GM21528 (cell line): Measurements from ENCODE around the gene ALDOA.
"Not testable (repeated sequence)": the region's sequence is repeated elsewhere in the genome, so short reads cannot be mapped to it uniquely, and the experiment has no call there.

Experiments
- ATAC-seq: cut with Tn5 transposase; IDR thresholded peaks from one replicate; pipeline ENCODE4 v1.9.1; 2021; ENCODE audit warnings: mild to moderate bottlenecking, moderate library complexity; ENCODE audit not compliant: unreplicated experiment, low FRiP score

ALDOA gene

DNA sequence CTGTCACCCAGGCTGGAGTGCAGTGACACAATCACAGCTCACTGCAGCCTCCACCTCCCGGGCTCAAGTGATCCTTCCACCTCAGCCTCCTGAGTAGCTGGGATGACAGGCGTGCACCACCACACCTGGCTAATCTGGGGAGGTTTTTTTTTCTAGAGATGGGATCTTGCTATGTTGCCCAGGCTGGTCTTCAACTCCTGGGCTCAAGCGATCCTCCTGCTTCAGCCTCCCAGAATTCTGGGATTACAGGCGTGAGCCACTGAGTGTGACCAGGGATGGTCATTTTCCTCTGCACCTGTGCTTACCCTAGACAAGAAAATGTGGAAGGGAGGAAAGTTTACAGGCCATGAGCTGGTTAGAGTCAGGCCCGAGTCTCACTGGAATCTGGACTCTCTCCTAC, 24.9 kb upstream of the ALDOA start:
- ATAC-seq = not testable (repeated sequence)

DNA sequence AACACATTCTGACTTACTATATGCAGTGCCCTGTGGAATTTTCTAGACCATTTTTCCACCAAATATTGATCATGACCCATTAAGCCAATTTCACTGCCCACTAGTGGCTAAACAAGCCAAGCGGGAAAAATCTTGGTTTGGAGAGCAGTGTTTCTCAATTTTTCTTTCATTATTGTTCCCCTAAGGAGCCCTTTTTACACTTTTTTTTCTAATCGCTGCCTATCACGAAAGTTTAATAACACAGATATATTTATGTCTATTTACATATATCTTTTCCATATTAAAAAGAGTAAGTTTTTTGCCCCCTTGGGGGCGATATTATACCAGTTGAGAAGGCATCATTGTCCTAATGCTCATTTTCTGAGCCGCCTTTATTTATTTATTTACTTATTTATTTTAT, 23.7 kb upstream of the ALDOA start:
- no peak for ATAC-seq

DNA sequence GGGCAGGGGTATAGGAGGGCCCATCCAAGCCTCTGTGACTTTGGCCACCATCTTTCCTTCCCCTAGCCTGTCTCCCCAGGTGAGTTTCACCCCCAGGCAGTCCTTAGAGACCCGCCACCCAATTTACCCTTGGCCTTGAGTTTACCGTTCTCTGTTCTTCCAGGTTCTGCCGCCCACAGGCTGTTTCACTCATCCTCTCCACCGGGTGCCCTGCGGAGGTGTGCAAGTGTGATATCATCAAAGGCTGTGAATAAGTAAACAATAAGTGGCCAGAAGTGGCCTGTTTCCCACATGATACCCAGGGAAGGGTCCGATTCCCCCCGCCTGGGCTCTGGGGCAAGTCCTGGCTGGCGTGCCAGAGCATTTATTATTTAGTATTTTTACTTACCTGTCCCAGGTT, 19.4 kb upstream of the ALDOA start:
- ATAC-seq = no peak

DNA sequence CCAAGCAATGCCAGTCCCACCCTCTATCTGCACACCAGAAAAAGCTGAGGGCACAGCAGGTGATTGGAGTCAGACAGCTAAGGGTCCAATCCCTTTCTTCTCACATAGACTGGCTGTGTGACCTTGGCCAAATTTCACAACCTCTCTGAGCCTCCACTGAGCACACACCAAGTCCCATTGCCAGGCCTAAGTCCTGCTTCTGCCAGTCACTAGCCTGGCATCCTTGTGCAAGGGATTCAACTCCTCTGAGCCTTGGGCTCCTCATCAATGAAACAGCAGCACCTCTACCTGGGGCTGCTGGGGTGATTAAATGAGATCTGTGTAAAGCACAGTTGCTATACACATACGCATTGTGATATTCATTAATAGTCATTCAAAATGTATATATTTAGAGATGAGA, 19.0 kb upstream of the ALDOA start:
- no peak for ATAC-seq

DNA sequence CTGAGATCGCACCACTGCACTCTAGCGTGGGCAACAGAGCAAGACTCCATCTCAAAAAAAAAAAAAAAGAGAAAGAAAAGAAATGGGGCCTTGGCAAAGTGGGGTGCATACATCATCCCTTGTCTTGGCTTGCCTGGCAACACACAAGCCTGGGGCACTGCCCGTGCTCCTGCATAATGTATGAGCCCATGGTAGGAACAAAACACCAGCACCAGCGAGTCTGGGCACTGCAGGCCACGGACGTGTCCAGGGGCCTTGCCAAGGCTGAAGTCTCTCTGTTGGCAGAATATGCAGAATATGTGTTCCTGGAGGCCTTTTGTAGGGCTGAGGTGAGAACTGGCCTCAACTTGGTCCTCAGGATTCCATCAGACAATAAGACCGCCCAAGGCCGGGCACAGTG, 15.7 kb upstream of the ALDOA start:
- ATAC-seq = no peak

DNA sequence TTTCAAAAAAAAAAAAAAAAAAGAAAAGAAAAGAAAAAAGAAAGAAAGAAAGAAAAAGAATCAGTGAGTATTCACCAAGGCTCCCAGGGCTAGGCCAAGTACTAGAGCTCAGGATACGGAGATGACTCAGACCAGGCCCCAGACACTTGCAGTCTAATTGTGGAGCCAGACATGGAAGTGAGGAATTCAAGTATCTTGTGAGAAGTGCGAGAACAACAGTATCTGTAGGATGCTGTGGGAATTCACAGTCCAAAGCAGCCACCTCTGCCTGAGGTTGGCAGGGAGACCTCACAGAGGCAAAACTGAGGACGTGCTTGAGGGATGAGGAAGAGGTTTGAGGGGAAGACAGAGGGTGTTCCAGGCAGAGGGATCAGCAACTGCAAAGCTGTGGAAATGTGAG, 14.0 kb upstream of the ALDOA start:
- ATAC-seq = no peak

DNA sequence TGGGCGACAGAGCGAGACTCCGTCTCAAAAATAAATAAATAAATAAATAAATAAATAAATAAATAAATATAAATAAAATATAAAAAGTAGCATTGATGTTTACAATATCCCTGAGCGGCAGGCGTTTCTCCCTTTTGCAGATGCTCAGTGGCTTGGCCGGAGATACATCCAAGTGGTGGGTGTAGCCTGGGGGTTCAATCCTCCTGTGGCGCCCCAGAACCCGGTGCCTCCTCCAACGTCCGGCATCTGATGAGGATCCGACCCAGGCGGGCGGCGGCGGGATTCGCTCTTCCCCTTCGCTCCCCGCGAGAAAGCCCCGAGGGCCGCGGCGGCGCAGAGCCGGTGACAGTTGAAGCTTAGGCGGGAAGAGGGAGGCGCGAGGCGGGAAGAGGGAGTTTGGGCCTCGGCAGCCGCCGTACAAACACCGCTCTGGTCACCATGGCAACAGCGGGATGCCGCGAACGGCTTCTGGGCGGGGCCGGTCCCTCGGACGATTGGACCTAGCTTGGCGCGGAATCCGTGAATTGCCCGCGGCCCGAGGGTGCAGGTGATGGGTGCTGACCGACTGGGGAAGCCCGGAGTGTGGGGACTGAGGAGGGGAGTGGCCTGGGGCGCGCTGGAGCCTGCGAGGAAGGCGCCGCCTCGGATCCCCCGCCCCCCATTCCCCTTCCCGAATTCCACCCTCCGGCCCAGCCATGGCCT, 12.7 kb upstream of the ALDOA start:
- ATAC-seq = no peak

DNA sequence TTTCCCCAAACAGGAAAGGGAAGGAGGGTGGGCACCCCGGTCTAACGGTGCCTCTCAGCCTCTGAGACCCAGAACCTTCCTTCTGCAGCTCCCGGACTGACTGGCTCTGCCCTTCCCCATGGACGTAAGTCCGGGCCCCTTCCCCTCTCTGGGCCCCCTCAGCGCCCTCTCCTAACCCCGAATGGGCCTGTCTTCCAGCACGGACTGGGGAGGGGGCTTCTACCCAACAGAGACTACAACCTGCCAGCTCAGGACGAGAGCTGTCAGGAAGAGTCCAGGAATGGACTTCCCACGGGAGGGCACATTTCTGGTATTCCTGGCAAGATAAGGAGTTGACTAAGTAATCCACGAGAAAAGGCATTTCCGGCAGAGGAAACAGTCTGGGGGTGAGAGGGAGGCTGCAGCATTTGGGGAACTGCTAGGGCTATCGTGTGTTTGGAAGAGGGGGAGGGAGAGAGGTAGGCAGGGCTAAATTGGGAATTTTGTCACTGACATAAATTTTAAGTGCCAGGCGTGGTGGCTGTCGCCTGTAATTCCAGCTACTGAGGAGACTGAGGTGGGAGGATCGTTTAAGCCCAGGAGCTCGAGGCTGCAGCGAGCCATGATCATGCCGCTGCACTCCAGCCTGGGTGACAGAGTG, 12.1 kb upstream of the ALDOA start:
- ATAC-seq = no peak

DNA sequence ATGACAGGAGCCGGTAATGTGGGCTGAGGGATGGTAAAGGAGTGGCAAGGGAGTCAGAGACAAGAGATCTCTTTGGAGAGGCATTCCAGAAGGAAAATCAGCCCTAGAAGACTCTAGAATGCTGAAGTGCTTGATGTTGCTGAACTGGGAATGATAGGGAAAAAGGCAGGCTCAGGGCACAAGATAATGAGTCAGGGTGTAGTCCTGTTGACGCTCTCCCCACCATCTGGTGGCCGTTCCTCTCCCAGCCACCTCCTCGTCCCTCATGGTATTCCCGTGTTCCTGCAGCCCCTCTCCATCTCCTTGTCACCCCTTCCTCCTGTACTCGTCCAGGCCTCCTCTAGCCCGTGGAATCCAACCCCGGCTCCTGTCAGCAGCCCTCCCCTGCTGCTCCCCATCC, 11.1 kb upstream of the ALDOA start:
- no peak for ATAC-seq

DNA sequence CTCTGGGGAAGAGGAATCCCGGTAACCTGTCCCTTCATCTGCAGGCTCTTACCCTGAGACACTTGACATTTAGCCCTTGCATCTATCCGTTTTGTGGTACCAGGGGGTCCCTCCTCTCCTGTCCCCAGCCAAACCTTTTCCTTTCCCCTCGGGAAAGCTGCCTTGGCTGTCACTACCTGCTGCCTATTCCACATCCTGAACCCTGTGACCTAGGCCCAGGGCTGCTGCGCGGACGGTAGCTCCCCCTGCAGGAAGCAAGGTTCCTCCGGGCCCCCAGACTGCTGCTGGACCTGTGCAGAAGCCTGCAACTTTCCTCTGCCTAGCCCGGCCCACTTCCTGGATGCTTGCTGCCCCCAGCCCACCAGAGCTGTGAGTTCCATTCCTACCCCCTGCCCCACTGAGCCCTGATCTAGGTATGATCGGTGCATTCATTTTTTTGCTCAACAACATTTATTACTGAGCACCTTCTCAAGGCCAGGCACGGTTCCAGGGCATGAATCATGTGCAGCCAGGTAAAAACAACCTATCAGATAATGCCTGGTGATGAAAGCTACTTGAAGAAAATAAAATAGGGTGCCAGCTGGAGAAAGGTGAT, 10.5 kb upstream of the ALDOA start:
- no peak for ATAC-seq

DNA sequence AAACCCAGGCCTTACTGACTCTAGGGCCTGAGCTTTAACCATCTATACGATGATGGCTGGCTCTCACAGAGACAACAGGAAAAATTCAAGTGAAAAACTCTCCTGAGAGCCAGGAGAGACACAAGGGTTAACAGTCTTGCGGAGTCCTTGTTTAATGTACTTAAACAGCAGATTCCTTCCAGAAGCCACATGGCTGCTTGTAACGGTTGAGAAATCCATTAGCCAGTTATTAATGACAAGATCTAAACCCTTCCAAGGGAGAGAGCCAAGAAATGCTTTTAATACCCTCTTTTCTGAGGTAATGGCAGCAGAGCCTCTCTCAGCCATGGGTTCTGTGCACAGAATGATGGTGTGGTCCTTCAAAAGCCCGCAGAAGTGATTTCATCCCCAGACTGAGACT, 5.2 kb upstream of the ALDOA start:
- ATAC-seq = no peak

DNA sequence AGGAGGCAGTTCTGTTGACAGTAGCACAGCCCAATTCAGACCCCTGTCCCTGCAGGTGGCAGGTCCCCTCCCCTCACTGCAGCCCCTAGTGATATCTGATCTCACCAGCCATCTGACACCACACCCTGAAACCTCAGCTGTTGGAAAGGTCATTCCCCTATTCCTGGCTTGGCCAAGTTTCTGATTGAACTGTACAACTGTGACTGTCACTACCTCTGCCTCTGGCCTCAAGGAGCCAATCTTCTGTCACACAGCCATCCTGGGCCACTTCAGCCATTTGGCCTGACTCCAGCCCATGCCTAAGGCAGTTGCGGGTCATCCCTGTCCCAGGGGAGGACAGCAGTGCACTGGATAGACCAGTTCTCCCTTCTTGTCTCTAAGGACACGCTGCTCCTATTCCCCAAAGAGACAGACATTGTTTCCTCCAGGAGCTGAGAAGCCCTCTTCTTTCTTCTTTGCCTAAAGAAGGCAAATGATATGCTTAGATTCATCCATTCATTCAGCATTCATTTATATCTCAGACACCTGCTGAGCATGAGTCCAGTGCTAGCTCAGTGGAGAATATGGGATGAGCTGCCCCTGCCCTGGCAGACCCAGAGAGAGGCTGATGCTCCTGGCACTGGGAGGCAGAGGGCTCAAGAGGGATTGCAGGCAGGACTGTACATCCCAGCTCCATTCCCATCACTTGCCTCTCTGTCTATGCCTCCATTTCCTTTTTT, 4.6 kb upstream of the ALDOA start:
- ATAC-seq = no peak

DNA sequence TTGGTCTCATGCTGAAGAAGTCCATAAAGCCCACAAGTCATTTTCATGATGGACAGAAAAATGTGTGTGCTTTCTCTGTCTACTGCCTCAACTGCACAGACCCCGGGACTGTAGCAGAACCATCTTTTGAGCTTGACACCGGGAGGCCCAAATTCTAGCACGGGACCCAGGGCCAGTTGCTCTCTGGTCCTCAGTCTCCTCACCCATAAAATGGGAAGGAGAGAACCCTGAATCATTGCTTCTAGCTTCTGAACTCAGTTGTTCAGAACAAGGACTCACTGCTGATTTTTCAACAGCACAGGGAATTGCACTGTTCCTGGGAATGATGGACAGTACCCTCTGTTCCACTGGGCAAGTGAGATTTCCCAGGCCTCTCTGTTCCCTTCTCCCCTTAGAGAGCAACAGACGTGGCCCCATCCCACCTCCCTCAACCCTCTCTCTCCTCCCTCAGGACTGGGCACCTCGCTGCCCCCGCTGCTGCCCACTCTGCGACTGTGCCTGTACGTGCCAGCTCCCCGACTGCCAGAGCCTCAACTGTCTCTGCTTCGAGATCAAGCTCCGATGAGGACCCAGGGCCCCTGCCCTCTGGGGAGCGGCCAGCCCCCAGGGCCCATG, 2.2 kb upstream of the ALDOA start:
- ATAC-seq = no peak

DNA sequence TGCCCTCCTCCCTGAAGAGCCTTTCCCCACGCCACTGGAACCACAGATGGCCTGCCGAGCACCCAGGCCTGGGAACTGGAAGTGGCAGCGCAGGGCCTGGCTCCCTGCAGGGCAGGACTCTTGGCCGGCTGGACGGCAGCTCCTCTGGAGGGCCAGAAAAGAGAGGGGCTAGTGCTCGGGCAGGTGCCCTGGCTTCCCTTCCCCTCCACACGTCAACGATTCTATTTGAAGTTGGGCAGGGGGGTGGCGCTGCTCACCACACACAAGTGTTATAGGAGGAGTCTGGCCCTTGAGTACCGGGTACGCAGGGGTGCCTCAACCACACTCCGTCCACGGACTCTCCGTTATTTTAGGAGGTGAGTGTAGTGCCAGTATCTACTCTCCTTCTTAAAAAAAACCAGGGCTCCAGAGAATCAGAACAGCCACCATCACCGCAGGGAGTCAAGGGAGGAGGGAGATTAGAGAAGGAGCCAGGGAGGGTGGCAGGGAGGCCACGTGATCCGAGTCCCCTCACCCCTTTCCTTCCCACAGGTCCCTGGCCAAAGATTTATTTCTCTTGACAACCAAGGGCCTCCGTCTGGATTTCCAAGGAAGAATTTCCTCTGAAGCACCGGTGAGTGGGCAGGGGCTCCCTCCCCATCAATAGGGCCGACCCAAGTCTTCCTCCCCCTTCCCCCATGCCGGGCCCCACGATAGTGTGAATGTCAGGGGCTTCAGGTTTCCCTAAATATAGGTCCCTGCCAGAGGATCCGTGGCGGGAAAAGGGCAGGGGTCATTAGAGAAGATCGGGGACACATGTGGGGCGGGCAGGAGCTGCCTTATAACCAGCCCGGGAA, 1.4 kb upstream of the ALDOA start:
- ATAC-seq = no peak

DNA sequence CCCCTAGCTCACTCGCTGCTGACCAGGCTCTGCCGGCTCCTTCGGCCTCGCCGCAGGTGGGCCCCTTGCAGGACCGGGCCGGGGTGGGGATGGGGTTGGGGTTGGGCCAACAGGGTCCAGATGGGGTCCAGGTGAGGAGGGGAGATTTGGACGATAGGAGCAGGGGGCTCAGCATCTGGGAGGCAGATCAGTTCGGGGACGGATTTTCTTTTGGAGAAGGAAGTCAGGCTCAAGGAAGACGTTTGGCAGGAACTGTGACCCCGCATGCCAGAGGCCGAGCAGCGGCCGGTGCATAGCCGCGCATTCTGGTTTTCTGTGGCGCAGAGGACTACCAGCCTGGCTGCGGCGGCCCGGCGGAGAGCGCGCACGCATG, 845 bp upstream of the ALDOA start:
- ATAC-seq = no peak

DNA sequence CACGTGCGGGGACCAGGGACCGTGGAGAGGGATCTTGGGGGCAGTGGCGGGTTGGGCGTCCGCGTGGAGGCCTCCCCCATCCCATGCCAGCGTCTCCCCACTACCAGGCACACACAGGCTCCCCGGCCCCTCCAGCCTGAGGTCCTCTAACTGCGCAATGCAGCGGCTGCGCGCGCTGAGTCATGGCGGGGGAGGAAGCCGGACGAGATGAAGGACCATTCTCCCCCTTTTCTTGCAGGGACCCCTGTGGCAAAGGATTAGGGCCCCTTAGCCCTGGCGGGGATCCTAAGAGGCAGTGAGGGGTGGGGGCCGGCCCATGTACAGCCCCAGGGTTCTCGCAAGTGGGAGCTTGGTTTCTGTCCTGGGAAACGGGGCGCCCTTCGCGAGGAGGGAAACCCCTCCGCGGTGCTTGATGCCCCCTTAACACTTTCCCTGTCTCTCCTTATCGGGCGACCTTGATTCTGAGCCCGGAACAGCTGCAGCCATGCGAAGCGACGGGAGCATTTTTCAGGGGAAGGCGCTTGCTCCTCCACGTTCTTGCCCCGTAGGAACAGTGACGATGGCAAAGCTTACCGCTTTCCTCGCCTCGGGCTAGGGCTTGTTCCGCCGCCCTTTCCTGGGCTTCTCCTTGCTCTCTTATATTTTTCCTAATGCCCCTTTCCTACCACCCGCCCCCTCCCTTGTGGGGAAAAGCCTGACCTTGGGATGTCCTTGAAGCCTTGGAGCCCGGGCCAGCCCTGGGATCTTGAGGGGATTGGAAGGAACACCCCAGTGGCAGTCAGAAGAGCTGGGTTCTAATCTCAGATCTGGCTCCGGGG, 592 bp downstream of the ALDOA start:
- ATAC-seq = peak; percentile 0

DNA sequence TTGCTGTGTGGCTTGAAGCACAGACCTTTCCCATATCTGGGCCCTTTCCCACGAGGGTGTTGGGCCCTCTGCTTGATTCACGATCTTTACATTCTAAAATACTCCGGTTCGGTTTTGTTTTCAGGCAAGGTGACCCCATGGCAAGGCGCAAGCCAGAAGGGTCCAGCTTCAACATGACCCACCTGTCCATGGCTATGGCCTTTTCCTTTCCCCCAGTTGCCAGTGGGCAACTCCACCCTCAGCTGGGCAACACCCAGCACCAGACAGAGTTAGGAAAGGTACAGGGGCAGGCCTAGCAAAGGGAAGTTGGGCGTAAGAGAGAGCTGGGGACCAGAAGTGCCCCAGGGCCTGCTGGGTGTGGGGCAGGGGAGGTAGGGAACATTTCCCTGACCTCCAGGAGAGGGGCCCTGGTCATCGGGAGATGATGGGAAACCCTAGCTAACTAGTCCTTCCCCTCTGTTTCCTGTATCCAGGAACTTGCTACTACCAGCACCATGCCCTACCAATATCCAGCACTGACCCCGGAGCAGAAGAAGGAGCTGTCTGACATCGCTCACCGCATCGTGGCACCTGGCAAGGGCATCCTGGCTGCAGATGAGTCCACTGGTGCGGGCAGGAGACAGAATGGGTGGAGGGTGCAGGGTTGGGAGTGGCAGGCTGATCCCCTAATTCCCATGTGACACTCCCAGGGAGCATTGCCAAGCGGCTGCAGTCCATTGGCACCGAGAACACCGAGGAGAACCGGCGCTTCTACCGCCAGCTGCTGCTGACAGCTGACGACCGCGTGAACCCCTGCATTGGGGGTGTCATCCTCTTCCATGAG, 1.4 kb downstream of the ALDOA start:
- ATAC-seq = no peak

DNA sequence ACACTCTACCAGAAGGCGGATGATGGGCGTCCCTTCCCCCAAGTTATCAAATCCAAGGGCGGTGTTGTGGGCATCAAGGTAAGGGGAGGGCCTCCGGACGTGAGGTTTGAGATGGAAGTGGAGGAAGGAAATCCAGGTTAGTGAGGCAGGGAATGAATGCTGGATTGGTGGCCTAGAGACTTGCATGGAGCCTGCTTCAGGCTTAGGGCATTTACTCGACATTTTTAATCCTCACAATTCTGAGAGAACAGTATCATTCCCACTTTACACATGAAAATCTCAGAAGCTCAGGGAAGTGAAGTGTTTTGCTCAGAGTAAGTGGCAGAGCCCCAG, 2.0 kb downstream of the ALDOA start:
- no peak for ATAC-seq

DNA sequence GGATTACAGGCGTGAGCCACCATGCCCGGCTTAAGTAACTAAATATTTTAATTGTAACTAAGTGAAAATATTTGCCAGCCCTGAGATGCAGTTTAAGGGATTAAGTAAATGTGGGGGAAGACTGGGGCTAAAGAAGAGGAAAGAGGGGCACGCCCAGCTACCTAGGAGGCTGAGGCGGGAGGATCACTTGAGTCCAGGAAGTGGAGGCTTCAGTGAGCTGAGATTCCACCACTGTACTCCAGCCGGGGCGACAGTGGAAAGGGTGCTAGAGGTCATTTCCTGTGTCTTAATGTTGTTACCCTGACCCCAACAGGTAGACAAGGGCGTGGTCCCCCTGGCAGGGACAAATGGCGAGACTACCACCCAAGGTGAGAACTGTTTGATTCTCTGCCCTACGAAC, 2.8 kb downstream of the ALDOA start:
- ATAC-seq = no peak
